ENCODE data around the gene CEP55. TPM values are rescaled to one million over a fixed set of nuclear protein-coding genes. Genes with fewer than 3 reads are reported as not detected.

The CEP55 gene
- total and polyA plus RNA-seq, 2 of the 8 experiments (the other 6 are each of a cell fraction or from before 2014, with no cell fraction given): 7.0 to 19.6 TPM

- ChIA-PET POLR2A (ENCODE audit: partially characterized antibody) (interaction anchor here (0.7 kb wide), 1 partner anchor 162 kb away, joined by 3 read pairs; no protein-coding TSS in a partner anchor), CTCF (ENCODE audit: partially characterized antibody) (interaction anchor here (1.4 to 1.9 kb wide), 3 partner anchors 9 to 142 kb away, joined by 4 to 7 read pairs (median 7); partner anchors contain the start of gene MYOF)
- TF ChIP-seq CHD1 (IDR thresholded peaks at IDR 0.05; ENCODE audit: low read depth, low read length): no peak
- TF ChIP-seq TEAD4 (IDR thresholded peaks at IDR 0.05; ENCODE audit: low read depth, low read length): no peak
- no peak for TF ChIP-seq TCF12 (IDR thresholded peaks at IDR 0.05; ENCODE audit: low read depth, low read length)
- no peak for TF ChIP-seq EGR1 (IDR thresholded peaks at IDR 0.05; ENCODE audit: borderline replicate concordance, low read depth, low read length)
- no peak for TF ChIP-seq KDM4A (IDR thresholded peaks at IDR 0.05; ENCODE audit: low read depth, low read length, severe bottlenecking)
- TF ChIP-seq GABPA (IDR thresholded peaks at IDR 0.05; ENCODE audit: borderline replicate concordance, insufficient read depth, low read length): no peak
- no peak for TF ChIP-seq SIRT6 (IDR thresholded peaks at IDR 0.05; ENCODE audit: low read length)
- TF ChIP-seq BRCA1 (IDR thresholded peaks at IDR 0.05; ENCODE audit: low read depth, low read length): no peak
- TF ChIP-seq CBX5 (IDR thresholded peaks at IDR 0.05; ENCODE audit: low read depth, low read length): no peak
- no peak for TF ChIP-seq POU5F1 (IDR thresholded peaks at IDR 0.05; ENCODE audit: low read depth, low read length)
- TF ChIP-seq FOSL1 (IDR thresholded peaks at IDR 0.05; ENCODE audit: insufficient read depth, low read depth, low read length): no peak
- TF ChIP-seq TAF7 (optimal IDR thresholded peaks at IDR 0.05; ENCODE audit: borderline replicate concordance, low read depth, low read length): no peak
- no peak for TF ChIP-seq MAFK (IDR thresholded peaks at IDR 0.05; ENCODE audit: low read depth, low read length)
- TF ChIP-seq NANOG (IDR thresholded peaks at IDR 0.05; ENCODE audit: insufficient read depth, low read depth, low read length, poor library complexity, severe bottlenecking): no peak
- no peak for TF ChIP-seq RXRA (IDR thresholded peaks at IDR 0.05; ENCODE audit: insufficient read depth, low read depth, low read length)
Observed at GRCh38 chr10:93518531-93518930, 22.1 kb downstream of the CEP55 start.

More at GRCh38 chr10:93518531-93518930, 22.1 kb downstream of the CEP55 start:
- no peak overlapping the region for H4K8ac ChIP-seq (ENCODE audit: extremely low read depth, insufficient read depth, low read length)
- no peak overlapping the region for H2BK5ac ChIP-seq (ENCODE audit: low read depth, low read length)
- 90% methylated on average over 4 of the region's 4 CpGs; no CpG with 5 or more reads in 1 of the 2 experiments for WGBS, 2 experiments (ENCODE audit: extremely low coverage in 1 of 2, insufficient coverage in 1 of 2, insufficient read length in 1 of 2, insufficient replicate concordance in 2 of 2, low coverage in 1 of 2, low lambda C conversion rate in 2 of 2, missing lambda C conversion rate in 1 of 2)
- H3K4me1 ChIP-seq (replicated peaks in 1 of 4; ENCODE audit: control insufficient read depth in 3 of 4, insufficient read depth in 4 of 4, low read length in 3 of 4): no peaks in the 10 kb centered on the region
- H3K4ac ChIP-seq (replicated peaks; ENCODE audit: insufficient read length, low read depth, low read length): no peak overlapping the region
- no peak overlapping the region for H4K5ac ChIP-seq (ENCODE audit: insufficient read length, low read depth, low read length)
- H2BK120ac ChIP-seq (replicated peaks; ENCODE audit: low read depth, low read length): no peak overlapping the region
- H3K9ac ChIP-seq (replicated peaks in 1 of 4; ENCODE audit: extremely low read depth in 1 of 4, low read depth in 3 of 4, low read length in 3 of 4): no peak overlapping the region
- no peak overlapping the region for H3K4me2 ChIP-seq (ENCODE audit: insufficient read depth in 1 of 2, low read depth in 2 of 2, low read length in 2 of 2)
- H3K4me3 ChIP-seq (ENCODE audit: extremely low read depth in 1 of 4, insufficient read depth in 2 of 4, low read depth in 3 of 4, low read length in 4 of 4): no peak overlapping the region
- H2BK20ac ChIP-seq (ENCODE audit: low read length): no peak overlapping the region
- FAIRE-seq (no peak), DNase-seq (ENCODE audit: low read depth in 1 of 2, low spot score in 2 of 2) (no peak)
- no peak overlapping the region for H3K56ac ChIP-seq (replicated peaks; ENCODE audit: insufficient read length, low read depth, low read length)
- no peak overlapping the region for H3K18ac ChIP-seq (ENCODE audit: extremely low read depth, low read length)
- H3K79me1 ChIP-seq (ENCODE audit: low read depth, low read length): no peaks in the 10 kb centered on the region
- no peak overlapping the region for H3K27ac ChIP-seq (ENCODE audit: low read depth, low read length)
- no peaks in the 10 kb centered on the region for H3K27me3 ChIP-seq (replicated peaks in 1 of 4; ENCODE audit: control insufficient read depth in 3 of 4, extremely low read depth in 1 of 4, insufficient read depth in 3 of 4, low read length in 3 of 4)
- no peak overlapping the region for H2AK5ac ChIP-seq (ENCODE audit: low read depth, low read length)
- H4K20me1 ChIP-seq (replicated peaks in 1 of 2; ENCODE audit: control insufficient read depth in 1 of 2, insufficient read depth in 2 of 2, low read length in 2 of 2): no peaks in the 10 kb centered on the region
- H4K91ac ChIP-seq (replicated peaks; ENCODE audit: insufficient read length, low read length): no peak overlapping the region
- peaks cover 16 to 24% of the 10 kb centered on the region in 2 experiments for H3K9me3 ChIP-seq (ENCODE audit: insufficient read depth in 2 of 2, low read depth in 1 of 2, low read length in 1 of 2)
- H3K23me2 ChIP-seq (ENCODE audit: low read depth, low read length): no peaks in the 10 kb centered on the region
- H2BK15ac ChIP-seq (ENCODE audit: low read length): no peak overlapping the region
- H3K79me2 ChIP-seq (ENCODE audit: control insufficient read depth in 1 of 2, insufficient read depth in 2 of 2, low read length in 2 of 2): no peaks in the 10 kb centered on the region
- H3K36me3 ChIP-seq (ENCODE audit: control insufficient read depth in 2 of 4, insufficient read depth in 4 of 4, low read length in 3 of 4): peaks cover 22 to 70% (median 51%) of the 10 kb centered on the region in 4 experiments
- no peak overlapping the region for H3K14ac ChIP-seq (ENCODE audit: insufficient read length)
- no peak overlapping the region for H3K23ac ChIP-seq (ENCODE audit: insufficient read length)
- no peak overlapping the region for H2BK12ac ChIP-seq (ENCODE audit: low read depth, low read length)
- H2AFZ ChIP-seq (ENCODE audit: low read length): no peak overlapping the region

All from H1 (cell line).